DMS53 (cell line): ENCODE results near the gene SMOC1.
"Not testable (repeated sequence)": the region's sequence is repeated elsewhere in the genome, so short reads cannot be mapped to it uniquely, and the experiment has no call there.

ENCODE experiments used
- DNase-seq: peaks from one replicate; lab custom pipeline; 2025; lab: John Stamatoyannopoulos, UW

The SMOC1 gene

DNA sequence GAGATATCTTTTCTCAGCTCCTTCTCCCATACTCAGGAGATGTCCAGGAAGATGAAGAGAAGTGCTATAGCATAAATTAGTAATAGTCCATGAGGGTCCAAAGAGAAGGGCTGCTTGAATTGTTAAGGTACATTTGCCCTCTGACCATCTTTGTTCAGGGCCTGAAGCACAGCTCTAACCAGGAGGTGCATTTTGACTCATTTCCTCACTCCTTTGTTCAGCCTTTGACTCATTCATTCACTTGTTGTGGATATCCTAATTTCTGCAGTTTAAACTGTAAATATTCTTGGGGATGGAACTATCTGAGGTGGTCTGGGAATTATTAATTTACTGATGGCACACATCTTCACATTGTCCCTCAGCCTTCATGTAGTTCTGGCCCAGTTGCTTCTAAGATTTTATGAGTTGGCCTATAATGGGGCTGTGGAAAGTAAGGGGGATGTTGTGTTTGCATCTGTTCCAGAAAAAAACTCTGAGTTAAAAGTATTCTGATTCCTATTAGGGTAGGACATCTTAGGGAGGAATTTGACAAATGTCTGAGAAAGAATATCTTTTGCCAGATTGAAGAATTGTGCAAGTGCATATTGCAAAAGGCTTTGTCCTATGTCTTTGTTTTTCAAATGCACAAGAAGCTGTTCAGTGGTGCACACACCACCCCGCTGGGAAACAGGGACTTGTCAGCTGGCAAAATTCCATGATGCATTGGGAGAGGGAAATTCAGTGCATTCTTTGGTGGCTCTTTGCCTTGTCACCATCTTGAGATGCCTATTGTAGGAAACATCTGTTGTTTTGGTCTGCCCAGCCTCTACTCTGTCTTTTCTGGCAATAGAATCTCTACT is 22.1 kb downstream of the SMOC1 start:
- no peak for DNase-seq

DNA sequence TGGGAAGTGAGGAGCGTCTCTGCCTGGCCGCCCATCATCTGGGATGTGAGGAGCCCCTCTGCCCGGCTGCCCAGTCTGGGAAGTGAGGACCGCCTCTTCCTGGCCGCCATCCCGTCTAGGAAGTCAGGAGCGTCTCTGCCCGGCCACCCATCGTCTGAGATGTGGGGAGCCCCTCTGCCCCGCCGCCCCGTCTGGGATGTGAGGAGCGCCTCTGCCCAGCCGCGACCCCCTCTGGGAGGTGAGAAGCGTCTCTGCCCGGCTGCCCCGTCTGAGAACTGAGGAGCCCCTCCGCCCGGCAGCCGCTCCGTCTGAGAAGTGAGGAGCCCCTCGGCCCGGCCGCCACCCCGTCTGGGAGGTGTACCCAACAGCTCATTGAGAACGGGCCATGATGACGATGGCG is 23.8 kb downstream of the SMOC1 start:
- not testable (repeated sequence) for DNase-seq

- no peak for DNase-seq
These were observed 25.0 kb downstream of the SMOC1 start for GRCh38 chr14:69904246-69904645.

DNA sequence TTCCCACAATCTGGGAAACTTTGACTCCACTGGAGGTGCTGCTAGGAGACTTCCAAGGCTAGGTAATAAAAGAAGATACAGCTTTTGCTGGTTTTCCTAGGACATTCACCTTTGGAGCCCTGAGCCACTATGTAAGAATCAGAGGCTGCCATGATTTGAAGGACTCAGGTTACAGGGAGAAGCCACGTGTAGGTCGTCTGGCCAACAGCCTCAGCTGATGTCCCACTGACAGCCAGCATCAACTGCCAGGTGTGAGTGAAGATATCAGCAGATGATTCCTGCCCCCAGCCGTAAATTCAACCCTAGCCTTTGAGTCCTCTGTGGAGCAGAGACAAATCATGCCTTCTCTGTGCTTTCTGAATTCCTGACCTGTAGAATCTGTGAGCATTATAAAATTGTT is 27.0 kb downstream of the SMOC1 start:
- DNase-seq, result no peak

GRCh38 chr14:69909826-69910550 is 30.8 kb downstream of the SMOC1 start:
- no peak for DNase-seq

- no peak for DNase-seq
These were observed 31.7 kb downstream of the SMOC1 start for GRCh38 chr14:69910871-69911270.

- no peak for DNase-seq
These were observed 34.5 kb downstream of the SMOC1 start for GRCh38 chr14:69913686-69914085.

DNA sequence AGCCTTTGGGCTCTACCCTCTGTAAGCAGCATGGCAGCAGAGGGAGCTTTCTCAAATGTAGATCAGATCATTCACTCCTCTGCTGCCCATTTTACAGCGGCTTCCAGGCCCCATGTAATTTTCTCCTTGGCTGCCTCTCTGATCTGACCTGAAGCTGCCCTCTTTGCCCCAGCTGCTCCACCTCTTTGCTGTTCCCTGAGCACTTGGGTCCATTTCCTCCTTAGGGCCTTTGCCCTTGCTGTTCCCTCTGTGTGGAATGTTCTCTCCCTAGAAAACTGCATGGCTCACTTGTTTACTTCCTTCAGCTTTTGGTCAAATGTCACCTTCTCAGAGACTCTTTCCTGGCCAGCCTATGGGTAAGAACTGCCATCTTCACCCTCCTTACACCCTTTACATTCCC is 37.2 kb downstream of the SMOC1 start:
- DNase-seq, result no peak

DNA sequence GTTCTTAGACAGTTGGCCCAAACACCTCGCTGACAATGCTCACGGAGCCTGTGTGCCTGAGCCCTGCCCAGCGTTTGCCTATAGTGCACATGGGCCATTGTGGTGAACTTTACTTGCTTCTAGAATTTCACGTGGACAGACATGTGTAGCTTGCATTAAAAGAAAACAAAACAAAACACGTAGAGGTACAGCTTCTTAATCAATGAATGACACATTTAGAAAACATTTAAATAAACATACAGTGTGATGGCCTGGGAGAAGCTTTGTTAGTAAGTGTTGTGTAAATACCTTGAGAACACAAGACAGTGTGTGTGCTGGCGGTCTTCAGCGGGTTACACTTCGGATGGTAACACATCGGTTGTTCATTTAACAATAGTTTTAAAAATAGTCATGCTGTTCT is 38.1 kb downstream of the SMOC1 start:
- DNase-seq, result peak; percentile 53

DNA sequence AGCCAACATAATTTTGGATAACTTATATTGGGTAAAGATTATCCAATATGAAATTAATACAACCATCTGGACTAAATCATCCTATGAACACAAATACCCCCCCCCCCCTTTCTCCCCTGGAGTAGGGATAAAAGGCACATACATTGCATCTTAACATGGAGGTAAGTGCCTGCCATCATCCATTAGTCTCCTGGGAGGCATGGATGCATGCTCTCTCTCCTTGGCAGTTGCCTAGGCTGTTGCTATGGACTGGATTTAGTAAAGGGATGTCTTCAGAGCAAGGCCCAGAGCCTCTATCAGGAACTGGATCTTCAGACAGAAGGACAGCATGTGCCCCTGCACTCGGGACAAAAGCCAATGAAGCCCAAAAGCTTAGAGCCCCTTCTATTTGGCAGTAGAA is 40.6 kb downstream of the SMOC1 start:
- DNase-seq, result no peak

DNA sequence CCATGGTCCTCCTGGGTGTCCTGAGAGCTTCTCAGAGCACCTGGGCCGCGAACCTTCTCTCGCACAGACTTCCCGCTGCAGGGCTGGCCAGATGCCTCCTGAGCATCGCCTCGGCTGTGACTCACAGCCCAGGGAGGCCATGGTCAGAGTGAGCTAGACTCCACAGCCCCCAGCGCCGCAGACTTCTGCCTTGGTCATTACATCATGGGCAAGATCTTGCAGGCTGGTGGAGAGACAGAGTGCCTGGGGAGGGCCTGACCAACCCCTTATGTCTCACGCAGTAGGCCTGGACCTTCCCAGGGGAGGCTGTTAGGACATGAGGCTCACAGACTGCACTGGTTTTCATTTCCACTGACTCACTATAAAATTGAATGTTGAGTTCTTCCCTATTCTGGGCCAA is 41.8 kb downstream of the SMOC1 start:
- DNase-seq, result no peak

- no peak for DNase-seq
These were observed 43.0 kb downstream of the SMOC1 start for GRCh38 chr14:69922198-69922597.

DNA sequence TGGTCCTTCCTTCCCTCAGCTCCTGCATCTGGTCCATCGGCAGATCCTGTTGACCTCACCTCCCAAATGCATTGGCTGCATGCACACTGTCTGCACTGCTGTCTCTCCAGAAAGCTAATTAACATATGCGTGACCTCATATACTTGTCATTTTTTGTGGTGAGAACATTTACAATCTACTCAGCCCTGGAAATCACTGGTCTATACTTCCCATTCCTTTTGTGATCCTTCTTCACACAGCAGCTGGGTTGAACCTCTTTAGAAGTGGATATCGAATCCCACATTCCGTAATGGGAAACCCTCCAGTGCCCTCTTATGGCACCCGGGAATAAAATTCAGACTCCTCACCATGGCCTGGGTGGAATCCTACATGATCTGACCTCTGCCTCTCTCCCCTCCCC is 45.0 kb downstream of the SMOC1 start:
- DNase-seq, result no peak

GRCh38 chr14:69928111-69928523 is 48.9 kb downstream of the SMOC1 start:
- DNase-seq, result no peak

GRCh38 chr14:69930780-69931379 is 51.7 kb downstream of the SMOC1 start:
- DNase-seq, result no peak

GRCh38 chr14:69931960-69932359 is 52.7 kb downstream of the SMOC1 start:
- no peak for DNase-seq

GRCh38 chr14:69932391-69932790 is 53.2 kb downstream of the SMOC1 start:
- no peak for DNase-seq

DNA sequence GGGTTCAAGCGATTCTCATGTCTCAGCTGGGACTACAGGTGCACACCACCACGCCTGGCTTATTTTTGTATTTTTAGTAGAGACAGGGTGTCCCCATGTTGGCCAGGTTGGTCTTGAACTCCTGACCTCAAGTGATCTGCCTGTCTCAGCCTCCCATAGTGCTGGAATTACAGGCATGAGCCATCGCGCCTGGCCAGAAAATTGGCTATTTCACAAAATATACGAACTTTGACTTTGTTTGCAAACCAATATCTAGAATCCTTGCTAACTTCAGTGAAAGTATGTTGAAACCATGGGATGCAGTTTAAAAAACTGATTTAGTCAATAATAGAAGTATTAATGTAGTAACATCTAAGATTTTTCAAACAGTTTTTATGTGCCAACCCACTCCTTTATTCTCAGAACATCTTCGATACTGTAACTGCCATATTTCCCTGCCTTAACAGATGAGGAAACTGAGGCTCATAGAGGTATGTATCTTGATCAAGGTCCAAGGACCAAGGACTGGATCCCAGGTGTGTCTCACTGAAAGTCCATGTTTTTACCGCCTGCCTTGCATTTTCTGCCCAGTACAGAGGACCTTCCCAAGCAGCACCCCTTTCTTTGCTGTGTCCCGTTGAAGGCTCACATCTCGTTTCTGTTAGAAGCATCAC is 54.5 kb downstream of the SMOC1 start:
- DNase-seq, result no peak

DNA sequence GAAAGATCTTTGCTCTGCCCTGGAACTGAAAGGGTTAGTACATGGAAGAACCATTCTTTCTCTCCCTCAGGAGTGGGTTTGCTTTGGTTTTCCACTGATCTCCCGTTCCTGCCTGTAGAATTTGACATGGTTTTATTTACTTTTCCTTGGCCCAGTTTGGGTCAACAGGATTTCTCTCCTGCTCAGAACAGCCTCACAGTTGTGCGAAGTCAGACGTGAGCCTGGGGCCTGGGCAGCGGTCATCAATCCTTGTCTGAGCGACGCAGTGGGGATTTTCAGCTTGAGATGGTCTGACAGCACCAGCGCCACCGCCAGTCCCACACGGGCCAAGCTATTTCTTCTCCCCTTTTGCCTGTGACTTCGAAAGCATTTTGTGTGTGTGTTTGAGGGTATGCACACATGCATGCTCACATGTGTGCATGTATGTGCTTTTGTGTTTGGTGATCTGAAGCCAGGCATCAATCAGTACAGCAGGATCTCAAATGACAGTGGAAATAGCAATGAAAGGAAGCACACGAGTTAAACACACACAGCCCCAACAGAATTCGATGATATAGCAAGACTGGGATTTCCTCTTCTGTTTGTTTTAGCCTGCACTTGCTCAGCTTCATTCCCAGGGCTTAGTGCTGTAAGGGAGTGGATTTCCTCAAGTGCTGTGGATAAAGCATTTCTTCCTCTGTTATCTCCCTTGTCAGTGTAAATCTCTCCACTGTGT is 58.3 kb downstream of the SMOC1 start:
- no peak for DNase-seq

DNA sequence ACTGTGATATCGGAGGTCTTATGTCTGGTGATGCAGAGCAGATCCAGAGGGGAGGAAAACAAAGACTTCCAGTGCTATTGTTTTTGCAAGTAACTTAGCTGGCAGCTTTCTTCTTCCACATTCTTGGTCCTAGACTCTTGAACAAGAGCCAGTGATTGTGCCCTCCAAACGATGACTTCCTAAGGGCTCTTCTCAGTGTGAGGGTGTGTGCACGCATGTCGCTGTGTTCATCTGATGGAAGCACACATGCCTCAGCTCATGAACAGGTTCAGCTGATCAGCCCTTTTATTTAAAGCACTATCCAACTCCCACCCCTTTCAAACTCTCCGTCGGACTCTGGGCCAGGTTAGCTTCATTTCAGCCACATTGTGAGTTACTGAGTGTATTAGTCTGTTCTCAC is 59.5 kb downstream of the SMOC1 start:
- no peak for DNase-seq

DNA sequence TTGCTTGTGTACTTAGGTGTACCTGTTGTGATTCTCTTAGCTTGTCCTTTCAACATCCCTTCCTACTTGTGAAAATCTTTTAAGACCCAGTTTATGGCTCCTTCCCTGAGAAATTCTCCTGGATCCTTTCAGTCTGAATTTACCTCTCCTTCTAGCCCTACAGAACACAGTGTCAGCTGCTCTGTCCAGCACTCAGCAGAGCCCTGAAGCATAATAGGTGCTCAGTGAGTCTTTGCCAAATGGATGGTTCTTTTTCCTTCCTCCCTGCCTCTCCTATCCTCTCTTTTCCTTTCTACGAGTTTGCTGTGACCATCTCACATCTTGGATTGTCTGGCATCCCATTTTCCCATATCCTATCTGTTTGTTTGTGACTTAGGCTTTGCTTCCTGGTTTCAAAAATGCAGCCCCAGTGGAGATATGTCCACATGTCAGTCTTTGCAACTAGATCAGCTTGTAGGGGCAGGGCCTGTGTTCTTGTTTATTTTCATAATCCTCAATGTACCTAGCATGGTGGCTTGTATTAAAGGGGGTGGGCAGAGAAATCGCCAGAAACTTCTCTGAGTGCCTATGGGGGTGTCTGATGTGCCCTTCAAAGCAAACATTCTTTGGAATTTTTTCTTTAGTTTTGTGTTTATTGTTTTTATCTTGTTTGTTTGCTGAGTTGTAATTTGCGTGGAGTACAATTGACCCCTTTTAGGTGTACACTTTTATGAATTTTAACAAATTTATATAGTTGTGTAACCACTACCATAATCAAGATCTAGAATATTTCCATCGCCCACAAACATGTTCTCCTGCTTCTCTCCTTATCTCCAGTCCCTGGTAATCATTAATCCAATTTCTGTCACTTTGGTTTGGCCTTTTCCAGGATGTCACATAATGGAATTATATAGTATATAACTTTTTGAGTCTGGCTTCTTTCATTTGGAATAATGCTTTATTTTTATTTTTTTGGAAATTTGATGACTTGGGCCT is 62.8 kb downstream of the SMOC1 start:
- DNase-seq, result peak; percentile 38
